Activated CD8-positive, alpha-beta memory T cell treated with anti-CD3 and anti-CD28 coated beads, Interleukin-2, amount 50 U/mL, for 48 hours (primary cell): ENCODE data around the gene PAXX.

Experiments used
- DNase-seq: peaks from one replicate; pipeline ENCODE4 v3.0.0-alpha.2; 2020

Gene PAXX

GRCh38 chr9:136991993-136992818 is at the start of gene PAXX:
Gene PAXX (plus strand): TSS chr9:136992422. CDS start chr9:136992444, 22 bp downstream.
- DNase-seq: peak; percentile 97

- no peak for DNase-seq
Observed at GRCh38 chr9:136942881-136943230, 49.4 kb upstream of the PAXX start.

GRCh38 chr9:136943291-136944211 is 48.7 kb upstream of the PAXX start:
- DNase-seq: peak; percentile 76

GRCh38 chr9:136944212-136944518 is 48.1 kb upstream of the PAXX start:
- DNase-seq: no peak

- peak; percentile 99 for DNase-seq
Observed at GRCh38 chr9:136944519-136945332, 47.5 kb upstream of the PAXX start, which contains the start of the genes C8G and FBXW5. Gene C8G (plus strand): TSS chr9:136945243. CDS start chr9:136945321, 78 bp downstream. Gene FBXW5 (minus strand): TSS chr9:136944738. CDS start chr9:136944083, 655 bp downstream.

- DNase-seq: no peak
Observed at GRCh38 chr9:136945333-136946227, 46.6 kb upstream of the PAXX start.

GRCh38 chr9:136946228-136947027 is 45.8 kb upstream of the PAXX start:
- no peak for DNase-seq

- no peak for DNase-seq
Observed at GRCh38 chr9:136947028-136947891, 45.0 kb upstream of the PAXX start.

GRCh38 chr9:136947955-136948510 is 44.2 kb upstream of the PAXX start:
- no peak for DNase-seq

- DNase-seq: no peak
Observed at GRCh38 chr9:136949239-136949816, 42.9 kb upstream of the PAXX start.

- DNase-seq: peak; percentile 96
Observed at GRCh38 chr9:136949817-136950655, 42.2 kb upstream of the PAXX start.

- DNase-seq: no peak
Observed at GRCh38 chr9:136950656-136951276, 41.5 kb upstream of the PAXX start.

- DNase-seq: no peak
Observed at GRCh38 chr9:136951541-136952320, 40.5 kb upstream of the PAXX start, which contains the start of gene LCN12. Gene LCN12 (plus strand): TSS chr9:136952273. CDS start chr9:136952328, 55 bp downstream.

- no peak for DNase-seq
Observed at GRCh38 chr9:136952321-136952850, 39.8 kb upstream of the PAXX start.

- no peak for DNase-seq
Observed at GRCh38 chr9:136952876-136953770, 39.1 kb upstream of the PAXX start.
